ENCODE measurements around the gene FAM227B. TPM values are rescaled to one million over a fixed set of nuclear protein-coding genes. Genes with fewer than 3 reads are reported as not detected.
"Not testable (repeated sequence)": the region's sequence is repeated elsewhere in the genome, so short reads cannot be mapped to it uniquely, and the experiment has no call there.

The FAM227B gene
- total RNA-seq, 4 donors from 2014 or later, result 13.3 to 16.7 (median 15.2) TPM

- intact Hi-C loops (cut with DNase I), result no loop called here
- no peaks in the 10 kb centered on the region for H3K27me3 ChIP-seq
- no peaks in the 10 kb centered on the region for H3K9me3 ChIP-seq
- DNase-seq, result no peak
- H3K27ac ChIP-seq, result no peak overlapping the region
- H3K4me3 ChIP-seq (replicated peaks in 1 of 3), result no peak overlapping the region
- no peaks in the 10 kb centered on the region for H3K4me1 ChIP-seq
- TF ChIP-seq CTCF (IDR thresholded peaks at IDR 0.05) (no peak), POLR2A (IDR thresholded peaks at IDR 0.05) (no peak)
- H3K36me3 ChIP-seq, result no peaks in the 10 kb centered on the region
- WGBS, 2 donors, result 70 to 73% methylated on average over 4 of the region's 4 CpGs
Measured at GRCh38 chr15:49528289-49528688, 92.3 kb downstream of the FAM227B start.

- no peaks in the 10 kb centered on the region for H3K4me1 ChIP-seq
- DNase-seq, result no peak
- H3K36me3 ChIP-seq, result no peaks in the 10 kb centered on the region
- no peaks in the 10 kb centered on the region for H3K27me3 ChIP-seq
- H3K27ac ChIP-seq, result no peak overlapping the region
- no peaks in the 10 kb centered on the region for H3K9me3 ChIP-seq
- intact Hi-C loops (cut with DNase I), result no loop called here
- 83 to 88% methylated on average over 3 of the region's 3 CpGs for WGBS, 2 donors
- no peak overlapping the region for H3K4me3 ChIP-seq (replicated peaks in 1 of 3)
- TF ChIP-seq POLR2A (IDR thresholded peaks at IDR 0.05) (no peak), CTCF (IDR thresholded peaks at IDR 0.05) (no peak)
Measured at GRCh38 chr15:49521802-49522201, 98.8 kb downstream of the FAM227B start.

- not testable (repeated sequence) for H3K4me3 ChIP-seq (replicated peaks in 1 of 3)
- WGBS, 2 donors, result 94% methylated on average over 4 of the region's 4 CpGs
Measured at GRCh38 chr15:49512739-49513138, 107.9 kb downstream of the FAM227B start.

GRCh38 chr15:49507261-49507660, 113.4 kb downstream of the FAM227B start:
- no peaks in the 10 kb centered on the region for H3K9me3 ChIP-seq
- H3K4me3 ChIP-seq (replicated peaks in 1 of 3), result no peak overlapping the region
- no peak for DNase-seq
- intact Hi-C loops (cut with DNase I), result no loop called here
- H3K4me1 ChIP-seq, result no peaks in the 10 kb centered on the region
- WGBS, 2 donors, result 84 to 87% methylated on average over 3 of the region's 3 CpGs
- H3K27ac ChIP-seq, result no peak overlapping the region
- no peak for TF ChIP-seq POLR2A (IDR thresholded peaks at IDR 0.05)
- no peak for TF ChIP-seq CTCF (IDR thresholded peaks at IDR 0.05)
- no peaks in the 10 kb centered on the region for H3K27me3 ChIP-seq
- no peaks in the 10 kb centered on the region for H3K36me3 ChIP-seq

More at GRCh38 chr15:49512739-49513138, 107.9 kb downstream of the FAM227B start:
- H3K27me3 ChIP-seq; H3K9me3 ChIP-seq; intact Hi-C loops (cut with DNase I); H3K27ac ChIP-seq; H3K36me3 ChIP-seq; H3K4me1 ChIP-seq; DNase-seq: not testable (repeated sequence)

- 70 to 71% methylated on average over 1 of the region's 1 CpG for WGBS, 2 donors
- DNase-seq, result no peak
- no peak for TF ChIP-seq CTCF (IDR thresholded peaks at IDR 0.05)
- no peak for TF ChIP-seq POLR2A (IDR thresholded peaks at IDR 0.05)
- Histone ChIP-seq H3K9me3 (no peaks in the 10 kb centered on the region), H3K27ac (no peak overlapping the region), H3K36me3 (no peaks in the 10 kb centered on the region), H3K4me1 (no peaks in the 10 kb centered on the region), H3K27me3 (no peaks in the 10 kb centered on the region), H3K4me3 (replicated peaks in 1 of 3) (no peak overlapping the region)
- intact Hi-C loops (cut with DNase I), result no loop called here
Measured at GRCh38 chr15:49506341-49506740, 114.3 kb downstream of the FAM227B start.

GRCh38 chr15:49501586-49501985, 119.0 kb downstream of the FAM227B start:
- intact Hi-C loops (cut with DNase I), result no loop called here
- Histone ChIP-seq H3K27me3 (no peaks in the 10 kb centered on the region), H3K4me1 (no peaks in the 10 kb centered on the region), H3K27ac (no peak overlapping the region), H3K36me3 (no peaks in the 10 kb centered on the region), H3K9me3 (no peaks in the 10 kb centered on the region), H3K4me3 (replicated peaks in 1 of 3) (no peak overlapping the region)
- no peak for DNase-seq
- TF ChIP-seq CTCF (IDR thresholded peaks at IDR 0.05), result no peak
- no peak for TF ChIP-seq POLR2A (IDR thresholded peaks at IDR 0.05)
- 83 to 88% methylated on average over 1 of the region's 1 CpG for WGBS, 2 donors

Measured in thyroid gland (tissue), 4 donors.